ENCODE data around the gene ST3GAL5. TPM values are rescaled to one million over a fixed set of nuclear protein-coding genes. Genes with fewer than 3 reads are reported as not detected.

Gene ST3GAL5
- polyA plus RNA-seq, 4 donors, result 1.6 to 5.3 (median 3.6) TPM

DNA sequence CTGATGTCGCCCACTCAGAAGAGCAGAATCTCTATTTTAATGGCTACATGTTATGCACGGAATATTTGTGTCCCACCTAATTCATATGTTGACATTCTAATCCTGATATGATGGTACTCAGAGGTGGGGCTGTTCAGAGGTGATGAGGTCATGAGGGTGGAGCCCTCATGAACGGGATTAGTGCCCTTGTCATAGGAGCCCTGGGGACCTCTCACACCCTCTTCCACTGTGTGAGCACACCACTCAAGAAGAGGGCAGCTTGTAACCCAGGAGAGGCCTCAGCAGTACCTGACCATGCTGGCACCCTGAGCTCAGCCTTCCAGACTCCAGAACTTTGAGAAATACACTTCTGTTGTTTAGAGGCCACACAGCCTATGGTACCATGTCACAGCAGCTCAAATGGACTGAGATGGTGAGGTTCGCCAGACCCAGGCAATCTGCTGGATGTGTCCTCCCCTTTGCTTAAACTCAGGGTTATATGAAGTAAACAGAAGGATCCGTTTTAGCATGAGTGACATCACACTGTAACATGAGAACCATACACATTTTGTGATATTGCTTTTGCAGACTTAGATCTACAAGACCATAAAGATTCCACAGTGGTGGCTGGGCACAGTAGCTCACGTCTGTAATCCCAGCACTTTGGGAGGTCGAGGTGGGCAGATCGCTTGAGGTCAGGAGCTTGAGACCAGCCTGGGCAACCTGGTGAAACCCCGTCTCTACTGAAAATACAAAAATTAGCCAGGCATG, 86.3 kb downstream of the ST3GAL5 start:
- H3K4me1 ChIP-seq (ENCODE audit: control insufficient read depth in 3 of 3, insufficient read depth in 2 of 3, low read depth in 1 of 3, low read length in 2 of 3), result peaks cover 0 to 11% (median 0%) of the 10 kb centered on the region in 3 donors
- no peak for DNase-seq
- H3K27me3 ChIP-seq (ENCODE audit: control insufficient read depth in 3 of 3, insufficient read depth in 3 of 3, low read length in 3 of 3), result no peaks in the 10 kb centered on the region
- H3K4me3 ChIP-seq (ENCODE audit: low read depth in 1 of 3, low read length in 3 of 3), result no peak overlapping the region
- WGBS, 3 donors, result 69 to 75% (median 73%) methylated on average over 9 of the region's 9 CpGs
- no peak overlapping the region for H3K27ac ChIP-seq (ENCODE audit: low read depth in 1 of 3, low read length in 2 of 3)
- no peak for FAIRE-seq
- H3K9me3 ChIP-seq (ENCODE audit: control insufficient read depth in 2 of 2, insufficient read depth in 1 of 2, low read depth in 1 of 2, low read length in 1 of 2), result peaks cover 0 to 10% of the 10 kb centered on the region in 2 donors
- H3K36me3 ChIP-seq (ENCODE audit: control insufficient read depth in 3 of 3, insufficient read depth in 2 of 3, low read depth in 1 of 3, low read length in 3 of 3), result no peaks in the 10 kb centered on the region

DNA sequence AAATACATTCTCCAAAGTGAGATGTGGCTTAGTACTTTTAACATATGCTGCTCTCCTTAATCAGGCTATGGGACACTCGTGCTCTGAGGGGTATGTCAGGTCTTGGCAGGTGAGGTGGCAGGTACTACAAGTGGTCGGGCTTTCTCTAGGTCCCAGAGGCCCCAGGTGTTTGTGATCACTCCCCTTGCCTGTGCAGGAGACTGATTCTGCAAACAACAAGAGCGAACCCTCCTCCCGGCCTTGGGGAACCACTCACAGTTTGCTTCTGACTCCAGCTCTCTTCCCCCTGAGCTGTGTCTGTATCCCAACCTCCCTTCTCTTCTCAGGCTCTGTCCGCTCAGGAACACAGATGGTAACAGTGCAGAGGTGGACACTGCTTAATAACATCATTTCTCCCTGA, 86.9 kb downstream of the ST3GAL5 start:
- no peaks in the 10 kb centered on the region for H3K36me3 ChIP-seq (ENCODE audit: control insufficient read depth in 3 of 3, insufficient read depth in 2 of 3, low read depth in 1 of 3, low read length in 3 of 3)
- no peak overlapping the region for H3K4me3 ChIP-seq (ENCODE audit: low read depth in 1 of 3, low read length in 3 of 3)
- H3K4me1 ChIP-seq (ENCODE audit: control insufficient read depth in 3 of 3, insufficient read depth in 2 of 3, low read depth in 1 of 3, low read length in 2 of 3), result peaks cover 0 to 11% (median 0%) of the 10 kb centered on the region in 3 donors
- no peak for DNase-seq
- WGBS, 3 donors, result 77 to 92% (median 89%) methylated on average over 5 of the region's 5 CpGs
- no peak for FAIRE-seq
- H3K9me3 ChIP-seq (ENCODE audit: control insufficient read depth in 2 of 2, insufficient read depth in 1 of 2, low read depth in 1 of 2, low read length in 1 of 2), result peaks cover 0 to 10% of the 10 kb centered on the region in 2 donors
- no peaks in the 10 kb centered on the region for H3K27me3 ChIP-seq (ENCODE audit: control insufficient read depth in 3 of 3, insufficient read depth in 3 of 3, low read length in 3 of 3)
- H3K27ac ChIP-seq (ENCODE audit: low read depth in 1 of 3, low read length in 2 of 3), result no peak overlapping the region

DNA sequence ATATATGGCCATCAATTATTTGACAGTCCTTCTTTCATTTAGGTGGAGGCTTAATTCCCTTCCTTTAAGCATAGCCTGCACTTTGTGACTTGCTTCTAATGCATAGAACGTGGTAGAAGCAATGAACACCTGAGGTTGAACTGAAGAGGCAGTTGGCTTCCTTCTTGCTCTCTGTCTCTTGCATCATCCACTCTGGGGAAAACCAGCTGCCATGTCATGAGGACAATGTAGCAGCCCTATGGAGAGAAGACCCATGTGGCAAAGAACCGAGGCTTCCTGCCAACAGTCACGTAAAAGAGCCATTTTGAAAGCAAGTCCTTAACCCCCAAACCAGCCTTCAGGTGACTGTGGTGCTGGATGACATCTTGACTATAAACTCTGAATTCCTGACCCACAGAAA, 88.2 kb downstream of the ST3GAL5 start:
- peaks cover 0 to 15% (median 0%) of the 10 kb centered on the region in 3 donors for H3K4me1 ChIP-seq (ENCODE audit: control insufficient read depth in 3 of 3, insufficient read depth in 2 of 3, low read depth in 1 of 3, low read length in 2 of 3)
- no peak overlapping the region for H3K4me3 ChIP-seq (ENCODE audit: low read depth in 1 of 3, low read length in 3 of 3)
- DNase-seq (no peak), FAIRE-seq (no peak)
- 85 to 91% (median 86%) methylated on average over 3 of the region's 3 CpGs for WGBS, 3 donors
- peaks cover 0 to 10% of the 10 kb centered on the region in 2 donors for H3K9me3 ChIP-seq (ENCODE audit: control insufficient read depth in 2 of 2, insufficient read depth in 1 of 2, low read depth in 1 of 2, low read length in 1 of 2)
- H3K27ac ChIP-seq (ENCODE audit: low read depth in 1 of 3, low read length in 2 of 3), result no peak overlapping the region
- H3K36me3 ChIP-seq (ENCODE audit: control insufficient read depth in 3 of 3, insufficient read depth in 2 of 3, low read depth in 1 of 3, low read length in 3 of 3), result no peaks in the 10 kb centered on the region
- H3K27me3 ChIP-seq (ENCODE audit: control insufficient read depth in 3 of 3, insufficient read depth in 3 of 3, low read length in 3 of 3), result no peaks in the 10 kb centered on the region

DNA sequence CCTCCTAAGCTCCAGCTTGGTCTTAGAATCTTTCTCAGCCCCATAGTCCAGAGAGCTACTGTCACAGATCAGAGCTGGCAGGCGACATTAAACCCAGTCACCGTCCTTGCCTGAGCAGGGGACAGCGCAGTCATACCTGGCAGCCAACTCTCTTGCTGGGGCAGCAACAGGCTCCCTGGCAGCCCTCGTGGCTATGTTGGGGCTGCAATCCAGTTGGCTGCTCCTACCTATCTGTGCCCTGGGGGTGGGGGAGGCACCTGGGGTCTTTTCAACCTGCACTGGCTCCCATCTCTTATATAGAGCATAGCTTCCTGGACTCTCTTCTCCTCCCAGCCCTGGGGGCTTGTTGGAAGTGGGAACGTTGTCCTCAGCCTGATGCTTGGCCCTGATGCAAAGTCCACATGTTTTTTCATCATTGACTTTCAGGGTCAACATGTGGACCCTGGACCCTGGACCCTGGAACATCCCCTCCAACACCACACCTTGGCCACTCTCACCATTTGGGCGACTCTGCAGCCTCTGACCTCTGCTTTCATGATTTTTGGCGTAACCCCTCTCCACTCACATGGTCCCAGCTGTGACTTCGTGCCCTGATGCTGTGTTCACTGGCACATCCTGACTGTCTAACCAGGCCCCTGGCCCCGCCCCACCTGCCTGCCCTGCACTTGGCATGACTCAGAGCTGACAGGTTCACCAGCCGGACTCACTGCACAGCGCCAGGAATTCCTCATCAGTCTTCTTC, 89.4 kb downstream of the ST3GAL5 start:
- Histone ChIP-seq H3K27me3 (ENCODE audit: control insufficient read depth in 3 of 3, insufficient read depth in 3 of 3, low read length in 3 of 3) (no peaks in the 10 kb centered on the region), H3K27ac (ENCODE audit: low read depth in 1 of 3, low read length in 2 of 3) (no peak overlapping the region), H3K36me3 (ENCODE audit: control insufficient read depth in 3 of 3, insufficient read depth in 2 of 3, low read depth in 1 of 3, low read length in 3 of 3) (no peaks in the 10 kb centered on the region), H3K4me1 (ENCODE audit: control insufficient read depth in 3 of 3, insufficient read depth in 2 of 3, low read depth in 1 of 3, low read length in 2 of 3) (peaks cover 0 to 15% (median 0%) of the 10 kb centered on the region in 3 donors), H3K9me3 (ENCODE audit: control insufficient read depth in 2 of 2, insufficient read depth in 1 of 2, low read depth in 1 of 2, low read length in 1 of 2) (peaks cover 0 to 10% of the 10 kb centered on the region in 2 donors), H3K4me3 (ENCODE audit: low read depth in 1 of 3, low read length in 3 of 3) (no peak overlapping the region)
- FAIRE-seq, result no peak
- DNase-seq, result peak; percentile 28 to 42
- WGBS, 3 donors, result 31 to 67% (median 42%) methylated on average over 11 of the region's 11 CpGs

DNA sequence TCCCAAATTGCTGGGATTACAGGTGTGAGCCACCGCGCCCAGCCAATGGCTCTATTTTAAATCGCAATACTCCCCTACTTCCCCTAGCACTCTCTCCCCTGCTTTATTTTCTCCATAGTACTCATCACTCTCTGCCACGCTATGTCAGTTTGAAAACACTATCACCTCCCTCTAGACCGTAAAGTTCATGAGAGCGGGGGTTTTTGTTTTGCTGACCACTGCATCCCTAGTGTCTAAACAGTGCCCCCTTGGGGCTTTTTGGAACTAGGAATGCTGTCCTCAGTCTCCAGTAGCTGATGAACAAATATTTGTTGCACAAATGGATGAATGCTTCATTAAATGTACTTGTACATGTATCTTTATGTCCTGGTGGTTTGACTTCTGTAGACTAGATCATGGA, 90.9 kb downstream of the ST3GAL5 start:
- H3K4me1 ChIP-seq (ENCODE audit: control insufficient read depth in 3 of 3, insufficient read depth in 2 of 3, low read depth in 1 of 3, low read length in 2 of 3), result peaks cover 0 to 18% (median 0%) of the 10 kb centered on the region in 3 donors
- H3K27ac ChIP-seq (ENCODE audit: low read depth in 1 of 3, low read length in 2 of 3), result no peak overlapping the region
- no peak for FAIRE-seq
- H3K9me3 ChIP-seq (ENCODE audit: control insufficient read depth in 2 of 2, insufficient read depth in 1 of 2, low read depth in 1 of 2, low read length in 1 of 2), result peaks cover 0 to 10% of the 10 kb centered on the region in 2 donors
- H3K4me3 ChIP-seq (ENCODE audit: low read depth in 1 of 3, low read length in 3 of 3), result no peak overlapping the region
- no peaks in the 10 kb centered on the region for H3K36me3 ChIP-seq (ENCODE audit: control insufficient read depth in 3 of 3, insufficient read depth in 2 of 3, low read depth in 1 of 3, low read length in 3 of 3)
- no peaks in the 10 kb centered on the region for H3K27me3 ChIP-seq (ENCODE audit: control insufficient read depth in 3 of 3, insufficient read depth in 3 of 3, low read length in 3 of 3)
- WGBS, 3 donors, result 71 to 74% (median 71%) methylated on average over 6 of the region's 6 CpGs
- DNase-seq, result no peak

DNA sequence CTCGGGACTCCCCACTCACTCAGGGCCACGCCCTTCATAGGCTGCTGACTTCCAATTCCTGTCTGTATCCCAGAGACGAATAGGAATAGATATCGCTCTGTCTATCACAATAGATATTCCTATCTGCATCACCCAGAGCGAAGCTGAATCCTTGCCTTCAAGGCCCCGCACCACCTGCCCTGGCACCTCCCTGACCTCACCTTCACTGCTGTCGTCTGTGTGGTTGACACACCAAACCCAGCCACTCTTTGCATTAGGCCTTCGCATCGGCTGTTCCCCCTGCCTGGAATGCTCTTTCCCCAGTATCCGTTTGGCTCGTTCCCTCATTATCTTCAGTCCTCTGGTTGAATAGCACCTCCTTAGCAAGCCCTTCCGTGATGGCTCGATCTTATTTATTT, 91.5 kb downstream of the ST3GAL5 start:
- Histone ChIP-seq H3K27ac (ENCODE audit: low read depth in 1 of 3, low read length in 2 of 3) (no peak overlapping the region), H3K4me1 (ENCODE audit: control insufficient read depth in 3 of 3, insufficient read depth in 2 of 3, low read depth in 1 of 3, low read length in 2 of 3) (peaks cover 0 to 18% (median 0%) of the 10 kb centered on the region in 3 donors), H3K9me3 (ENCODE audit: control insufficient read depth in 2 of 2, insufficient read depth in 1 of 2, low read depth in 1 of 2, low read length in 1 of 2) (peaks cover 0 to 10% of the 10 kb centered on the region in 2 donors), H3K36me3 (ENCODE audit: control insufficient read depth in 3 of 3, insufficient read depth in 2 of 3, low read depth in 1 of 3, low read length in 3 of 3) (no peaks in the 10 kb centered on the region), H3K27me3 (ENCODE audit: control insufficient read depth in 3 of 3, insufficient read depth in 3 of 3, low read length in 3 of 3) (no peaks in the 10 kb centered on the region), H3K4me3 (ENCODE audit: low read depth in 1 of 3, low read length in 3 of 3) (no peak overlapping the region)
- no peak for FAIRE-seq
- WGBS, 3 donors, result 76 to 85% (median 79%) methylated on average over 13 of the region's 13 CpGs
- DNase-seq, result no peak

DNA sequence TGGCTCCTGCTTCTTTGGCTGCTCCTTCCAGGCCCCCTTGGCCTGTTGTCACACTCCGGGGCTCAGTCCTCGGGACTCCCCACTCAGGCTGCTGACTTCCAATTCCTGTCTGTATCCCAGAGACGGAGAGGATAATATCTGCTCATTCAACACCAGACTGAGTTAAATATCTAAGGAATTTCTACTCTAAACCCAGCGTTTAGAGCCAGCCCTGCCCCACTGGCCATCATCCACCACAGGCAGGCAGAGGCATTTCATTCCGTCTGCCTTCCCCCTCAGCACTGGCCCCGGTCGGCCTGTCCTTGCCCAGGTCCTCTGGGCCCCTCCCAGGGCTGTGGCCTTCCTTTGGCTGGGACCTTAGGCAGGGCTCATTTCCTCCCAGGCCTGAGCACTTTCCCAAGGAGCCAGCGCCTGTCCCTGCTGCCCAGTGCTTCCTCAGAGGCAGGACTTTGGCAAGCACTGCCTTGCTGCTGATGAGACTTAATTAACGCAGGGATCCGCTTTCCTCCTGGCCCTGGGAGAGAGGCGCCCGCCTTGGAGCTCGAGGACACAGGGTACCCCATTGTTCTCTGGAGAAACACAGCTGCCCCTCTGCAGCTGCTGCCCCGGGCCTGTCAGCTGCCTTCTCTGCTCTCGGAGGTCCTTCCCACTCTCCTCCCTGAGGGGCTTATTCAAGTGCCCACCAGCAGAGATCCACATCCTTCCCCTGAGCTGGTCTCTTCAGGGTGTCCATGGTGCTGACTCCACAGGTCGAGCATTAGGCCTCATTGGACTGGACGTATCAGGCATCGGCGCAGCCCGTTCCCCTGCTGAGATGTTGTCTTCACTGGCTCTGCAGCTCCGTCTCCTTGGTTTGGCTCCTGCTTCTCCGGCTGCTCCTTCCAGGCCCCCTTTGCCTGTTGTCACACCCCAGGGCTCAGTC, 92.2 kb downstream of the ST3GAL5 start:
- Histone ChIP-seq H3K27me3 (ENCODE audit: control insufficient read depth in 3 of 3, insufficient read depth in 3 of 3, low read length in 3 of 3) (no peaks in the 10 kb centered on the region), H3K4me3 (ENCODE audit: low read depth in 1 of 3, low read length in 3 of 3) (no peak overlapping the region), H3K36me3 (ENCODE audit: control insufficient read depth in 3 of 3, insufficient read depth in 2 of 3, low read depth in 1 of 3, low read length in 3 of 3) (peaks cover 0 to 2% (median 0%) of the 10 kb centered on the region in 3 donors), H3K9me3 (ENCODE audit: control insufficient read depth in 2 of 2, insufficient read depth in 1 of 2, low read depth in 1 of 2, low read length in 1 of 2) (peaks cover 0 to 4% of the 10 kb centered on the region in 2 donors), H3K4me1 (ENCODE audit: control insufficient read depth in 3 of 3, insufficient read depth in 2 of 3, low read depth in 1 of 3, low read length in 2 of 3) (peaks cover 0 to 18% (median 0%) of the 10 kb centered on the region in 3 donors), H3K27ac (ENCODE audit: low read depth in 1 of 3, low read length in 2 of 3) (no peak overlapping the region)
- 71 to 79% (median 78%) methylated on average over 22 of the region's 22 CpGs for WGBS, 3 donors
- DNase-seq, result no peak
- FAIRE-seq, result no peak

DNA sequence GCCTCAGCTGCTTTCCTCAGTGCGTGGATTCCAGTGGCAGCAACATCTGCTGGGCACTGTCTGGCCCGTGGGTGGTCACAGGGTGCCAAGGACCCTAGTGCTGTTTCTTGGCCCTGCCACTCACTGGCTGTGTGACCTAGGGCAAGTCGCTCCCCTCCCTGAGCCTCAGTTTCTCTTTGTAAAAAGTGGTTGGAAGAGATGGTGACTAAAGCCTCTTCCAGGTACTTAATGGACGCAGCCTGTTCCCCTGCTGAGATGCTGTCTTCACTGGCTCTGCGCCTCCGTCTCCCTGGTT, 92.8 kb downstream of the ST3GAL5 start:
- 72 to 94% (median 84%) methylated on average over 6 of the region's 6 CpGs for WGBS, 3 donors
- H3K4me3 ChIP-seq (ENCODE audit: low read depth in 1 of 3, low read length in 3 of 3), result no peak overlapping the region
- H3K36me3 ChIP-seq (ENCODE audit: control insufficient read depth in 3 of 3, insufficient read depth in 2 of 3, low read depth in 1 of 3, low read length in 3 of 3), result peaks cover 0 to 2% (median 0%) of the 10 kb centered on the region in 3 donors
- no peak overlapping the region for H3K27ac ChIP-seq (ENCODE audit: low read depth in 1 of 3, low read length in 2 of 3)
- H3K9me3 ChIP-seq (ENCODE audit: control insufficient read depth in 2 of 2, insufficient read depth in 1 of 2, low read depth in 1 of 2, low read length in 1 of 2), result peaks cover 0 to 2% of the 10 kb centered on the region in 2 donors
- FAIRE-seq (no peak), DNase-seq (no peak)
- H3K4me1 ChIP-seq (ENCODE audit: control insufficient read depth in 3 of 3, insufficient read depth in 2 of 3, low read depth in 1 of 3, low read length in 2 of 3), result peaks cover 0 to 18% (median 0%) of the 10 kb centered on the region in 3 donors
- H3K27me3 ChIP-seq (ENCODE audit: control insufficient read depth in 3 of 3, insufficient read depth in 3 of 3, low read length in 3 of 3), result no peaks in the 10 kb centered on the region
